Neural progenitor cell (in vitro differentiated cells): Measurements from ENCODE around the gene MIER3. TPM values are rescaled to one million over a fixed set of nuclear protein-coding genes. Genes with fewer than 3 reads are reported as not detected.

Experiments used
- DNase-seq: peaks from one replicate; pipeline ENCODE4 v3.0.0-alpha.2; 2016; ENCODE audit warnings: low spot score
- H2AFZ ChIP-seq: fragments of 200-600 bp; sonication (generic); replicated peaks from 2 replicates; pipeline ENCODE4 v1.6.1; 2016; ENCODE audit warnings: antibody characterized with exemption
- H3F3A ChIP-seq: fragments of 200-600 bp; sonication (generic); 2 replicates; pipeline ENCODE4 v1.6.1; 2016; ENCODE audit warnings: antibody characterized with exemption, low read depth
- H3K27ac ChIP-seq: fragments of 200-600 bp; sonication (generic); 2 replicates; pipeline ENCODE4 v1.5.1; 2016; ENCODE audit warnings: mild to moderate bottlenecking
- H3K27me3 ChIP-seq: fragments of 200-600 bp; sonication (generic); 2 replicates; pipeline ENCODE4 v1.6.1; 2016; ENCODE audit warnings: mild to moderate bottlenecking, moderate library complexity
- H3K36me3 ChIP-seq: fragments of 200-600 bp; sonication (generic); 2 replicates; pipeline ENCODE4 v1.5.1; 2016
- H3K4me1 ChIP-seq: fragments of 200-600 bp; sonication (generic); 2 replicates; pipeline ENCODE4 v1.6.1; 2016; ENCODE audit warnings: mixed run types
- H3K4me2 ChIP-seq: fragments of 200-600 bp; sonication (generic); 2 replicates; pipeline ENCODE4 v1.6.1; 2016
- H3K4me3 ChIP-seq: fragments of 200-600 bp; sonication (generic); 2 replicates; pipeline ENCODE4 v1.5.1; 2016
- H3K79me2 ChIP-seq: fragments of 200-600 bp; sonication (generic); 2 replicates; pipeline ENCODE4 v1.6.1; 2016; ENCODE audit warnings: low read depth
- H3K9ac ChIP-seq: fragments of 200-600 bp; sonication (generic); 2 replicates; pipeline ENCODE4 v1.6.1; 2016
- H3K9me3 ChIP-seq: fragments of 200-600 bp; sonication (generic); 2 replicates; pipeline ENCODE4 v1.5.1; 2016; ENCODE audit warnings: low read depth
- H4K20me1 ChIP-seq: fragments of 200-600 bp; sonication (generic); 2 replicates; pipeline ENCODE4 v1.6.1; 2016; ENCODE audit warnings: low read depth
- H3K27ac Mint-ChIP-seq: 3 replicates; pipeline ENCODE4 v1.8.0; 2021; ENCODE audit warnings: mixed read lengths
- H3K27me3 Mint-ChIP-seq: 2 replicates; pipeline ENCODE4 v1.8.0; 2022; ENCODE audit warnings: low read depth, mild to moderate bottlenecking, inconsistent platforms, moderate library complexity, mixed read lengths; ENCODE audit not compliant: insufficient read depth
- H3K36me3 Mint-ChIP-seq: 3 replicates; pipeline ENCODE4 v1.8.0; 2021; ENCODE audit warnings: mixed read lengths
- H3K4me1 Mint-ChIP-seq: 3 replicates; pipeline ENCODE4 v1.8.0; 2021; ENCODE audit warnings: mixed read lengths
- H3K4me3 Mint-ChIP-seq: 3 replicates; pipeline ENCODE4 v1.8.0; 2021; ENCODE audit warnings: mild to moderate bottlenecking, moderate library complexity, mixed read lengths
- H3K9me3 Mint-ChIP-seq: 3 replicates; pipeline ENCODE4 v1.8.0; 2020; ENCODE audit warnings: mixed read lengths
- EZH2 ChIP-seq: fragments of 200-600 bp; sonication (generic); IDR thresholded peaks from 2 replicates; pipeline ENCODE4 v1.6.1; 2017; ENCODE audit warnings: antibody characterized with exemption, mild to moderate bottlenecking, moderate library complexity
- EZH2phosphoT487 ChIP-seq: fragments of 200-600 bp; sonication (generic); IDR thresholded peaks from 2 replicates; pipeline ENCODE4 v1.6.1; 2017; ENCODE audit warnings: antibody characterized with exemption
- total RNA-seq: library from RNA; depleted of rRNA; stranded (reverse); fragments of >200 nt; gene quantifications from 2 replicates; pipeline ENCODE4 v1.2.3, GENCODE V29; 2015; ENCODE audit warnings: low replicate concordance
- TF ChIP-seq, protein P1 (sequence below): fragments of 200-600 bp; sonication (generic); IDR thresholded peaks from 2 replicates; pipeline ENCODE4 v1.5.1; 2017; ENCODE audit warnings: antibody characterized with exemption, mild to moderate bottlenecking

The MIER3 gene
- total RNA-seq, 1 donor from 2014 or later = 106 TPM

DNA sequence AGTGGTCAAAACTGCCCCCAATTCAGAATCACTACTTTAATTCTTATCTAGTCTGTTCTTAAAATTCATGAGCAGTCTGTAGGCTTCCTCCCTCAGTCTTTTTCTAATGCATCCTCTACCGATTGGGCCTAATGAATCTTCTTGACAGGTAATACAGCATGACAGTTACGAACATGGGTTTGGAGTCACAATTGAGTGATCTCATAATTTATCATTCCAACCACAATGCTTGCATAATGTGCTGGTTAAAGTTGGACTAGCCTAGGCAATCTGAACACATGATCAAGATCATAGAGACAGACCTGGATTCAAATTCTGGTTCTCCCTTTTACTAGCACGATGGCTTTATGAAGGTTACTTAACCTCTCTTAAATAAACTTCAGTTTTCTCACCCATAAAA, 75.6 kb downstream of the MIER3 start:
- no peak overlapping the region for H2AFZ ChIP-seq
- no peaks in the 10 kb centered on the region for H3K27me3 ChIP-seq
- H3K36me3 Mint-ChIP-seq = peaks cover 19% of the 10 kb centered on the region
- DNase-seq = no peak
- H3K9me3 Mint-ChIP-seq = no peaks in the 10 kb centered on the region
- H3K36me3 ChIP-seq = peaks cover 6% of the 10 kb centered on the region
- H3K4me2 ChIP-seq = no peak overlapping the region
- H4K20me1 ChIP-seq = no peaks in the 10 kb centered on the region
- no peaks in the 10 kb centered on the region for H3F3A ChIP-seq
- no peaks in the 10 kb centered on the region for H3K79me2 ChIP-seq
- no peak overlapping the region for H3K27ac Mint-ChIP-seq
- H3K9ac ChIP-seq = no peak overlapping the region
- no peak overlapping the region for H3K27ac ChIP-seq
- H3K4me1 Mint-ChIP-seq = no peaks in the 10 kb centered on the region
- no peaks in the 10 kb centered on the region for H3K9me3 ChIP-seq
- TF ChIP-seq EZH2 (no peak), EZH2phosphoT487 (no peak)
- TF ChIP-seq, protein P1, sequence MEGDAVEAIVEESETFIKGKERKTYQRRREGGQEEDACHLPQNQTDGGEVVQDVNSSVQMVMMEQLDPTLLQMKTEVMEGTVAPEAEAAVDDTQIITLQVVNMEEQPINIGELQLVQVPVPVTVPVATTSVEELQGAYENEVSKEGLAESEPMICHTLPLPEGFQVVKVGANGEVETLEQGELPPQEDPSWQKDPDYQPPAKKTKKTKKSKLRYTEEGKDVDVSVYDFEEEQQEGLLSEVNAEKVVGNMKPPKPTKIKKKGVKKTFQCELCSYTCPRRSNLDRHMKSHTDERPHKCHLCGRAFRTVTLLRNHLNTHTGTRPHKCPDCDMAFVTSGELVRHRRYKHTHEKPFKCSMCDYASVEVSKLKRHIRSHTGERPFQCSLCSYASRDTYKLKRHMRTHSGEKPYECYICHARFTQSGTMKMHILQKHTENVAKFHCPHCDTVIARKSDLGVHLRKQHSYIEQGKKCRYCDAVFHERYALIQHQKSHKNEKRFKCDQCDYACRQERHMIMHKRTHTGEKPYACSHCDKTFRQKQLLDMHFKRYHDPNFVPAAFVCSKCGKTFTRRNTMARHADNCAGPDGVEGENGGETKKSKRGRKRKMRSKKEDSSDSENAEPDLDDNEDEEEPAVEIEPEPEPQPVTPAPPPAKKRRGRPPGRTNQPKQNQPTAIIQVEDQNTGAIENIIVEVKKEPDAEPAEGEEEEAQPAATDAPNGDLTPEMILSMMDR = no peak
- no peak overlapping the region for H3K4me3 Mint-ChIP-seq
- H3K4me1 ChIP-seq = no peaks in the 10 kb centered on the region
- no peaks in the 10 kb centered on the region for H3K27me3 Mint-ChIP-seq
- H3K4me3 ChIP-seq = no peak overlapping the region

DNA sequence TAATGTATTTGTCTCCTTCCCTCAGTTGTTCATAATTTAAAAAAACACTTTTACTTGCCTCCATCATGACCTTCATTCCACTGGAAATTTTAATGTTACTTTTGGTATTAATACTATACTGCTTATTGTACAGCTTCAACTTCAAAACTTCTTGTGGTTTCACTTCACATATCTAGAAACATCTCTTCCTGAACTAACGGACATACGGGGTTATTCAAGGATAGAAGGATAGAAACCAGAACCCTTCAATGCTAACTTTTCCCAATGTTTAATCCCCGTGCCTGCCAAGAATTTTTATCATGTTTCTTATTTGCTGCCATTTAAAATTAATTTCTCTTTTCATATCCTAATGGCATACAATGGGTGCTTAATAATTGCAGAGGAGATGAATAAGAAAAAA, 78.9 kb downstream of the MIER3 start:
- Mint-ChIP-seq H3K9me3 (no peaks in the 10 kb centered on the region), H3K27me3 (no peaks in the 10 kb centered on the region), H3K36me3 (peaks cover 19% of the 10 kb centered on the region), H3K4me1 (no peaks in the 10 kb centered on the region), H3K4me3 (no peak overlapping the region), H3K27ac (no peak overlapping the region)
- Histone ChIP-seq H3K36me3 (peaks cover 6% of the 10 kb centered on the region), H3K9ac (no peak overlapping the region), H3K4me2 (no peak overlapping the region), H3K79me2 (no peaks in the 10 kb centered on the region), H3K4me1 (no peaks in the 10 kb centered on the region), H3K27ac (no peak overlapping the region), H3K4me3 (no peak overlapping the region), H2AFZ (no peak overlapping the region), H3F3A (no peaks in the 10 kb centered on the region), H4K20me1 (no peaks in the 10 kb centered on the region), H3K27me3 (no peaks in the 10 kb centered on the region), H3K9me3 (no peaks in the 10 kb centered on the region)
- no peak for DNase-seq
- TF ChIP-seq, protein P1 = no peak
- TF ChIP-seq EZH2phosphoT487 (no peak), EZH2 (no peak)

- H3K4me1 Mint-ChIP-seq = no peaks in the 10 kb centered on the region
- H3K36me3 Mint-ChIP-seq = peaks cover 15% of the 10 kb centered on the region
- H3K27me3 Mint-ChIP-seq = no peaks in the 10 kb centered on the region
These were observed 80.1 kb downstream of the MIER3 start for GRCh38 chr5:56871777-56872176.

More at GRCh38 chr5:56871777-56872176, 80.1 kb downstream of the MIER3 start:
- Mint-ChIP-seq H3K27ac (no peak overlapping the region), H3K4me3 (no peak overlapping the region), H3K9me3 (no peaks in the 10 kb centered on the region)
- Histone ChIP-seq H3K9me3 (no peaks in the 10 kb centered on the region), H3K79me2 (no peaks in the 10 kb centered on the region), H3K4me1 (no peaks in the 10 kb centered on the region), H2AFZ (no peak overlapping the region), H3K4me2 (no peak overlapping the region), H3K9ac (no peak overlapping the region), H3K36me3 (peaks cover 6% of the 10 kb centered on the region), H3K27ac (no peak overlapping the region), H3K4me3 (no peak overlapping the region), H3F3A (no peaks in the 10 kb centered on the region), H3K27me3 (no peaks in the 10 kb centered on the region), H4K20me1 (no peaks in the 10 kb centered on the region)
- DNase-seq = no peak
- no peak for TF ChIP-seq EZH2phosphoT487
- TF ChIP-seq, protein P1 = no peak
- no peak for TF ChIP-seq EZH2

Other genes starting within 250 kb of the MIER3 start
- 20.3 and 22.2 TPM in 2 replicates for gene MAP3K1, start 136.6 kb downstream of the MIER3 start, total RNA-seq
- gene SETD9, start 42.5 kb downstream of the MIER3 start, total RNA-seq = 18.6 and 39.3 TPM in 2 replicates
- 179 and 321 TPM in 2 replicates for gene GPBP1, start 221.9 kb upstream of the MIER3 start, total RNA-seq